GM15510 (cell line): Measurements from ENCODE around the gene A1BG.

Source experiments
- POLR2A ChIP-seq: IDR thresholded peaks from 3 replicates; pipeline ENCODE4 v1.6.1; 2011; ENCODE audit warnings: borderline replicate concordance; ENCODE audit not compliant: insufficient read length; ENCODE audit errors: extremely low read depth

The A1BG gene

DNA sequence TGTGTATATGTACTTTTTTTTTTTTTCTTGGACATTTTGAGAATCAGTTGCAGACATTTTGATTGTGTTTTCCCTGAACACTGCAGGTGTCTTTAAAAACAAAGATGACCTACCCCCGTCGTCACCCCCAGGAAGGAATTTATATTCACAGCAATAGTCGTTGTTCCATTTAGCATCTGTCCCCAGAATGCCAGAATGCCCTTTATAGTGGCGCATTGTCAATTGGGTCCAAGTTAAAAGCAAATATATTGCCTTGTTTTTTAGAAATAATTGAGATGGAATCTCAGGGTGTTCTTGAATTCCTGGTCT lies 40.4 kb upstream of the A1BG start:
- no peak for TF ChIP-seq POLR2A

DNA sequence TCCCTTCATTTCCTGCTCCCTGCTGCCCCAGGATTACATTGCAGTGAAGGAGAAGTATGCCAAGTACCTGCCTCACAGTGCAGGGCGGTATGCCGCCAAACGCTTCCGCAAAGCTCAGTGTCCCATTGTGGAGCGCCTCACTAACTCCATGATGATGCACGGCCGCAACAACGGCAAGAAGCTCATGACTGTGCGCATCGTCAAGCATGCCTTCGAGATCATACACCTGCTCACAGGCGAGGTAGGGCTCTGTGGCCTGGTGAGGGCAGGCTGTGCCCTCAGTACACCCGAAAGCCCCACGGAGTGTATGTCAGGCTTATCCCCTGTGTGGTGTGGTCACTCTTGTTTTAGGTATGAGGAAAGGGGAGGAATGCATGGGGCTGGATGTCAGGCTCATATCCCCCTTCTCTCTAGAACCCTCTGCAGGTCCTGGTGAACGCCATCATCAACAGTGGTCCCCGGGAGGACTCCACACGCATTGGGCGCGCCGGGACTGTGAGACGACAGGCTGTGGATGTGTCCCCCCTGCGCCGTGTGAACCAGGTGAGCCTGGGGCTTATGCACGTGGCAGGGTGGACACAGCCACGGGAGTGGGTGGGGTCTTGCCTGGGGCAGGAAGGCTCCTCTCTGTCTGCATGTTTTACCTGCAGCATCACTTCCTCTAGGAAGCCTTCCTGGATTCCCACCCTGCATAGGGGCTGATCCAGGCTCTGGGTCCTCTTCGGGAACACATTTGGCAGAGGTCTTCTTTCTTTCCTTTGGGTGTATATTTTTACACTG lies 39.8 kb upstream of the A1BG start:
- TF ChIP-seq POLR2A = no peak

DNA sequence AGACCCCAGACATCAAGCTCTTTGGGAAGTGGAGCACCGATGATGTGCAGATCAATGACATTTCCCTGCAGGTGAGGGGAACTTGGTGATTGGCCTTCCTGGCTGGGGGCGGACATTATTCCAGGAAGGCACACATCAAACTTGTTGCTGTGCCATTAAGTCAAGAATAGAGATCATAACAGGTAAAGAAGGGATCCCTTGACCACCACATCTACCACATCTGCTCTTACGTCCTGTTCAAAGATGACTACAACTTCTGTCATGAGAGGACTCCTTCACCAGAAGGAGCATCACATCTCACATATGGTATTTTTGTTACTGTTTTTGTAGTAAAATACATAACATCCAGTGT lies 34.9 kb upstream of the A1BG start:
- TF ChIP-seq POLR2A = no peak

DNA sequence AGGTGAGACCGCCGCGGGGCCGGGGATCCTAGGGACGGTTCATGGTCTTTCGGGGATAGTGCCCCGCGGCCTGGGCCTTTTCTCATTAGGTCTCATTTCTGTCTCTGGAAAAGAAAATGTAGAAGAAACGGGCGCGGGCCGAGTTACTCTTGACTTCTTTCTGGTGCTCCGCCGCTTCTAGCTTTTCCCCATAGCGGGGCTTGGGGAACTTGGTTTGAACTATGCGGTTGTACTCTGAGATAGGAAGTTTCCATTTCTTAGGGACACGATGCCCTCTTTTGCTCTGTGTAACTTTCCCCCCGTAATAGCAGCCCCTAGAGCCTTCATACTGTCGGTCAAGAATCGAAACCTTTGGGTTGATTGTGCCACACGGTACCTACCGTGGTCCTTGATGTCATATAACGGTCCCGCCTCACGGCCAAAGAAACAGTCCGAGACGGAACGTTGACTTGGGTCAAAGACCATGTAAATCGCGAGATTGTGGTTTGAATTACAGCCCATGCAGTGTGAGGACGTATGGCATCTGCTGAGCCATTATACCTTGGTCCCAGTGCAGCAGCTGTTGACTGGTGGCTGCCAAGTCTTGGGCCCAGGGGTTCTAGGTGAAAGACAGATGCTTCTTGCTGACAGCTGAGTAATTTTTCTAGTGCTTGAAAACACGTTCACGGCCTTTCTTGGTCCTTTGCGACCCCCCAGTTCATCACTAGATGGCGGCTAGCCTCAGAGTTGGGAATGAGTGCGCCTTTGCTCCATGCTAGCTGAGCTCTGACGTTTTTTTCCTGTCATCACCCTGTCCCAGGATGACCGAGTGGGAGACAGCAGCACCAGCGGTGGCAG lies 34.3 kb upstream of the A1BG start:
- no peak for TF ChIP-seq POLR2A

DNA sequence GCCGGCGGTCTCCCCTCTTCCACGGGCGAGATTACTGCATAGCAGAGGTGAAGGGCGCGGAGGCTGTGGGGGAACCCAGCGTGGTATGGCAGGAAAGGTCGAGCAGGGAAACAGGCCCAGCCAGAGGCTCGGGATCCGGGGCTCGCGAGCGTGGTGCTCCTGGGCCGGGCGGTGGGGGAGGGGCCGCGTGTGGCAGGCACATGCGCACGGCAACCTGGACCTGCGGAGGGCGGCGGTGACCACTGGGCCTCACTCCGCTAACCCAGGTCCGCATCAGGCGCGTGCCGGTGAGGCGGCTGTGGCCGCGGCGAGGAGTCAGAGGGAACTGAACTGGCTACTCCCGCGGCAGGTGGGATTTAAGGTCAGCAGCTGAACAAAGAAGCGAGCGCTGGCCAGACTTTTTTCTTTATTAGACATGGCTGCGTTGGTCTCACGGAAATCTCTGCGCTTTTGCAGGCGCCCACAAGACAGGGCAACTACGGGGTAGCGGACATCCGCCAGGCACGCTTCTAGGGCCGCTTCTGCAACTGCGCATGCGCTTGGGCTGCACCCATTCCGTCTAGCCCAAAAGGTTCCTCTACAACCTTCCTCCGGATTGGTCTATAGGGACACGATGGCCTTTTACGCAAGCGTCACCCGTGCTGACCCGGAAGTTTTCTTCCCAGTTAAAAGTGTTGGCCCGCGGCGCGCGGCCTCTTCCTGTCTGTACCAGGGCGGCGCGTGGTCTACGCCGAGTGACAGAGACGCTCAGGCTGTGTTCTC lies 33.5 kb upstream of the A1BG start, which contains the start of gene RPS5:
TSS of gene RPS5 (plus strand) at position 694 of the 762 bp plus-strand sequence. CDS start 869 bp downstream, outside the sequence.
- TF ChIP-seq POLR2A = peak; percentile 97

DNA sequence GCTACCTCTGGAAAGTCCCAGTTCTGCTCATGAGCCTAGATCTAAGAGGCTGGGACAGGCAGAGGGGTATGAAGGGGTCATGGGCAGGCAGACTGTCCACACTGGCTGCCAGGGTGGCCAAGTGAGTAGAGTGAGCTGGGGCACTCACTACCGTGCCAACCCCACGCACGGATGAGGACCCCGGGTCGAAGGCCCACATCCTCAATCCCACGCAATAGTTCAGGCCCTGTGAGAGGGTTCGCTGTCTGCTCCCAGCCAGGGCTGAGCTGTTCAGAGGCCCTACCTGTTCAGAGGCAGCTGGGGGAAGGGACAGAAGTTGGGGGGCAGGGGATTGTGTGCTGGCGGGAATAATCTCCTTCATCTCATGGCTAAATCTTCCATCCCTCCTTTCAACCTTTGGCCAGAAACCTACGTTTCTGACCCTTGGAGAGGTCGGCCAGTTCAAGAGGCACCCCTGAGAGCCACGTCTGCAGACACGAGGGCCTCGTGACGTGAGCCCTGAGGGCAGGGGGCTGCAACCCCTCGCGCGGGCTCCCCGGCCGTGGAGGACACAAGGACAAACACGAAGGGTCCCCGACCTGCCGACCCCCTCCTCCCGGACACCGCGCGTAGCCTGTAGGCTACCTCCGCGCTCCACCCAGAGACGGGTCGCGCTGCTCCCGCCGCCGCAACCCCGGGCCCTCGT lies 32.7 kb upstream of the A1BG start:
- TF ChIP-seq POLR2A = peak; percentile 27

DNA sequence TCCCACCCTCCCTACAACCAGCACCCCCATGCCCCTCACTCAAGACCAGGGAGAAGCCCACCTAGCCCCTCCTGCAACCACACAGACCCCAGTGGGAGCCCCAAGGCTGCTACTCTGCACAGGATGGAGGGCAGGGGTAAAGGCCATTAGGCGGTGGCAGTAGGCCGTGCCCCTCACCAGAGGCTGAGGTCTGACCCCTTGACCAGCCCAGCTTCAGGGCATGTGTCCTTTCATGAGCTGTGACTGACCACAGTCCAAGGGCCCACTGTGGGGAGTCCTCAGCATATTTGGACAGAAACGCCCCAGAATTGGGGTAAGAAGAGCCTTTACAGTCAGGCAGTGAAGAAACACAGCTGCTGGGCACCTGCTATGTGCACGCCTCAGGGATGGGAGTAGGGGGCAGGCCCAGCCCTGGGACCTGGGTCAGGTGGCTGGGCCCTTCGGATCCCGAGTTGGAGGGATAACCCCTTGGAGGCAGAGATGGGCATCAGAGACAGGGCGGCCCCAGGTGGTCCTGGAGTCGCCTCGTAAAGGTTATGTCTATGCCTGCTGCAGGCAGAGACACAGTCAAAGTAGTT lies 32.1 kb upstream of the A1BG start:
- no peak for TF ChIP-seq POLR2A

DNA sequence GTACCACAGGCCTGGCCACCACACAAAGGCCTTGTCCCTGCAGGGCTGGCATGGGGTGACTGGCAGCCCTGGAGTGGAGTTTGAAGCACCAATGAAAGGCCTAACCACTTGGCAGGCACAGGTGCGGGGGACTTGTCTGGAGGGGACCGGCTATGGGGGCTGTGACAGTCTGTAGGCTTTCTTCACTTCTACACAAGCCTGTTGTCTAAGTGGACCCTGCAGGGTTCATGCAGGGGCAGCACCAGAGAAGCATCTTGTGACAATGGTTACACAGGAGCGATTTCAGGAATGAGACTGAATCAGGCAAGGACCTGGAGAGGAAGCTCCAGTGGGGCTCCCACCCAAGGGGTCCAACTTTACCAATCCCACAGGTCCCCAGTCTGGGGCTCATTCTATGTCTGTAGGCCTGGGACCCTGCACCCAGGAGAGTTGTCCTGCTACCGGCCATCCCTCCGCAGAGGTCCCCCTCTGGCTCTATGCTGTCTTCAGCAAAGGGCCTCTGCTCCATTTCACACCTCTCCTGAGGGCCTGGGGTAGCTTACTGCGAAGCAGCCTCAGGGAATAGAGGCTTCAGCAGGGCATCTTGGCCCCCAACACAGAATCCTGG lies 29.8 kb upstream of the A1BG start:
- TF ChIP-seq POLR2A = no peak

DNA sequence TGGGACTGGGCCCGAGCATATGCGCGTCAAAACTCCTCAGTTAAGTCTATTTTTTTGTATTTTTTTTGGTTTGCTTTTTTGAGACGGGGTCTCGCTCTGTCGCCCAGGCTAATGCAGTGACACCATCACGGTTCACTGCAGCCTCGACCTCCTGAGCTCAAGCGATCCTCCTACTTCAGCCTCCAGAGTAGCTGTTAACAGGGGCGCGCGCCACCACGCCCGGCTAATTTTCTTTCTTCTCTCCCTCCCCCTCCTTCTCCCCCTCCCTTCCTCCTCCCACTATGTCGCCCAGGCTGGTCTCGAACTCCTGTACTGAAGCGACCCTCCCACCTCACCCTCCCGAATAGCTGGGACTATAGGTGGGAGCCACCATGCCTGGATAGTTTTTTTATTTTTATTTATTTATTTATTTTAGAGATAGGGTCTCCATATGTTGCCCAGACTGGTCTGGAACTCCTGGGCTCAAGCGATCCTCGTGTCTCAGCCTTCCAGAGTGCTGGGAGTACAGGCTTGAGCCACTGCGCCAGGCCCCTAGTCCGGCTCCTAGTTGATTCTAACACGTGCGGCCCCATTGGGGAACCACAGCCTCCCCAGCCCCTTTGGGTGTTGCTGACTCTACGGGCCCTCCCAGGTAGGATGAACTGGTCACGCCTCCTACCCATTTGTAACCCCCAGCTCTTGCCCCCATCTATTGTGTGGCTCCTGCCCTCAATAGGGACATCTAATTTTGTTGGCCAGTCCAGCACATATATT lies 28.3 kb upstream of the A1BG start:
- TF ChIP-seq POLR2A = no peak

DNA sequence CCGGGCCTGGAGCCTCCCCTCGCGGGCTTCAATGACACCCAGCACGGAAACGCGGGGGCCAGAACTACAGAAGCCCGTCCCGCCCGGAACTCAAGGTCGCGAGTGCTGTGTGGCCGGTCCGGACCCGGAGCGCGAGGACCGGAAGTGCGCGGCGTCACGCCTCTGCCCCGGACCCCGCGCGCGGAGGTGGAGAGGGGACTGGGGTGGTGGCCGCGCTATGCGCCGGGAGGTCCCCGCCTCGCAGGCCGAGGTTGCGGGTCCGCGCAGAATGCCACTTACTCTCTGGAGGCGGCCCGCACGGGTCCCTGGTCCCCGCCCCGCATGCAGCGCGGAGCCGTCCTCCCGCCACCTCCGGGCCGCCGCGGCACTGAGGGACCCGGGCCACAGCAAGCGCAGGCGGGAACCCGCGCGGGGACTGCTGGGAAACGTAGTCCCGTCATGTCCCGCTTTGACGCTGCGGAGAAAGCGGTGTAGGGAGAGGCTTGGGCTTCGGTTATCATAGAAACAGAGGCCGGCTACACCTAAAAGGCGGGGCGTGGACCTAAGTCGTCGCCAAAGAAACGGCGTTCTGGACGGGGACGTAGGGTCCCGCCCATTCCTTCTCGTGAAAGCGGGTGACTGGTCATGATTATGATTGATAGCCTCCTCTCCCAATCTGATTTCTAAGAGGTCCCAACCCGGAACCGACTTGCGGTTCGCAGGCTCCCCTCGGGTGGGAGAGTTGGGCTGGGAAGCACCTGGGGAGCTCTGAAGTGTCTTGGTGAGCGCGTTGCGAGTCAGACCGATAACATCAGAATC lies 27.6 kb upstream of the A1BG start, which contains the start of gene ZNF837:
TSS of gene ZNF837 (minus strand) at position 369 of the 798 bp plus-strand sequence. CDS start 11,698 bp downstream, outside the sequence.
- TF ChIP-seq POLR2A = peak; percentile 88

DNA sequence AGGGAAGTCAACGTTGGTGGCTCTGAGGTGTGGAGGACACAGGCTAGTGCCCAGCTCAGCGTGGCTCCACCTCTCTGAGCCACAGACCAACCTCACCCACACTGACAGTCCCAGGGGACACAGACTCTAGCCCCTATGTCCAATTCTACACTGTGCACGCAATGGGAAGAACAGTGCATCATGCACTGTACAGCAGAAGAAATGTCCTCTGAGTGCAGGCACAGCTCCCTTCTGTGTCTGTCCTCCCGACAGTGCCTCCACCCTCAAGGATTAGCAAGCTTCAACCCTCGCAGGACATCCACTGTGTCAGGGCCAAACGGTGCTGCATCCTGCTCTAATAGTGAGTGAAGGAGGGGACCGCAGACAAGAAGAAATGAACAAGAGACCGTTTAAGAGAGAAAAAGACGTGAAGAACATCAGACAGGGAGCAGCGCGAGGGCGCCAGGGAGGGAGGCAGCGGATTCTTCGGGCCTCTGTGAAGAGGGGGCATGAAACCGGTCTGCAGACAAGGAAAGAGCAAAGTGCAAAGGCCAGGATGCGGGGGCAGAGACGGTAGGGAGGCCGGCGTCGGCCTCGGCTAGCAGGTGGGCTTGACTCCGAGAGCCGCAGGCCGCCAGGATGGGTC lies 26.9 kb upstream of the A1BG start:
- no peak for TF ChIP-seq POLR2A

DNA sequence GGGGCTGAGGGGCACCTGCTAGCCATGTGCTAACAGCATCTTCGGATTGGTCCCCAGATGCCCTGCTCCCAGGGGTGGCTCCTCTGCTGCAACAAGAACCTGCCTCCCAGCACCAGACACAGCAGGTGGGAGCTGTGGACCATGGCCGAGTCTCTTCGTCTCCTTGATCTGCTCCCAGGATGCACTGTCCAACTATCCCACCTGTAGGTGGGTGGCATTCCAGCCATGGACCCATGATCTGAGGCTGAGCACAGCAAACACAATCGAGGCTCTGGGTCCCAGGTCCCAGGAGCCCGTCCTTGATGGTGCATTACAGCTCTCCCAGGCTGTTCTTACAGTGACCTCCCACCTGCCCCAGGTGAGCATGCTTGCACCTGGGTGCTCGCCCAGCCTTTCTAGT lies 26.0 kb upstream of the A1BG start:
- TF ChIP-seq POLR2A = no peak

DNA sequence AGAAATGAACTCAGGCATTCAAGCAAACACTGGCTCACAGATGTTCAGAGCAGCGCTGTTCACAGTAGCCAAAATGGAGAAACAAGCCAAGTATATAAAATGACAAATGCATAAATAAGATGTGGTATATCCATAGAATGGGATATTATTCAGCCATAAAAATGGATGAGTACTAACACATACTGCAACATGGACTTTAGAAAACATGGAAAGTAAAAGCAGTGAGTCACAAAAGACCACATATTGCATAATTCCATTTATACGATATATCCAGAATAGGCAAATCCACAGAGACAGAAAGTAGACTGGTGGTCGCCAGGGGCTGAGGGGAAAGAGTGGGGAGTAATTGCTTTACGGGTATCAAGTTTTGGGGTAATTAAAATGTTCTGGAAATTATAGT lies 20.9 kb upstream of the A1BG start:
- TF ChIP-seq POLR2A = no peak
